Lower lobe of right lung (tissue), 2 donors: ENCODE measurements around the gene DDX41. TPM values are rescaled to one million over a fixed set of nuclear protein-coding genes. Genes with fewer than 3 reads are reported as not detected.

Source experiments
- ATAC-seq, 2 donors: fragments of 200-7000 bp; cut with Tn5 transposase; one replicate each; pipeline ENCODE4 v1.9.1; 2020 to 2022; ENCODE audit warnings: mild to moderate bottlenecking in 2 of 2, moderate library complexity in 2 of 2
- DNase-seq: peaks from one replicate; pipeline ENCODE4 v3.0.0-alpha.2; 2020
- H3K27ac ChIP-seq: fragments of 200-600 bp; one replicate; pipeline ENCODE4 v1.8.0; 2022
- H3K27me3 ChIP-seq: fragments of 200-600 bp; one replicate; pipeline ENCODE4 v1.8.0; 2022; ENCODE audit warnings: low read depth
- H3K36me3 ChIP-seq: fragments of 200-600 bp; one replicate; pipeline ENCODE4 v1.8.0; 2022; ENCODE audit warnings: mild to moderate bottlenecking
- H3K4me1 ChIP-seq: fragments of 200-600 bp; one replicate; pipeline ENCODE4 v1.8.0; 2022
- H3K4me3 ChIP-seq: fragments of 200-600 bp; one replicate; pipeline ENCODE4 v1.8.0; 2022; ENCODE audit warnings: mild to moderate bottlenecking
- H3K9me3 ChIP-seq: fragments of 200-600 bp; one replicate; pipeline ENCODE4 v1.8.0; 2022
- CTCF ChIP-seq: fragments of 200-600 bp; IDR thresholded peaks from one replicate; pipeline ENCODE4 v1.8.0; 2022; ENCODE audit warnings: antibody characterized with exemption, mild to moderate bottlenecking
- intact Hi-C: fragments of 100-400 bp; cut with DNase I; formaldehyde crosslinking; loops from one replicate; pipeline ENCODE4 v1.11.0; 2022
- total RNA-seq: library from RNA; stranded (reverse); fragmentation: NEBNext Ultra II Directional; extraction: Animal tissue kit (Norgen Biotek cat#: 25700); gene quantifications from one replicate; pipeline ENCODE4 v1.2.1, GENCODE V29; 2021
- donor health status: DM: no; HTN: yes; CAD: no; lungs with severe emphysema.

DDX41 gene
- total RNA-seq, 1 donor from 2014 or later, result 69.4 TPM

DNA sequence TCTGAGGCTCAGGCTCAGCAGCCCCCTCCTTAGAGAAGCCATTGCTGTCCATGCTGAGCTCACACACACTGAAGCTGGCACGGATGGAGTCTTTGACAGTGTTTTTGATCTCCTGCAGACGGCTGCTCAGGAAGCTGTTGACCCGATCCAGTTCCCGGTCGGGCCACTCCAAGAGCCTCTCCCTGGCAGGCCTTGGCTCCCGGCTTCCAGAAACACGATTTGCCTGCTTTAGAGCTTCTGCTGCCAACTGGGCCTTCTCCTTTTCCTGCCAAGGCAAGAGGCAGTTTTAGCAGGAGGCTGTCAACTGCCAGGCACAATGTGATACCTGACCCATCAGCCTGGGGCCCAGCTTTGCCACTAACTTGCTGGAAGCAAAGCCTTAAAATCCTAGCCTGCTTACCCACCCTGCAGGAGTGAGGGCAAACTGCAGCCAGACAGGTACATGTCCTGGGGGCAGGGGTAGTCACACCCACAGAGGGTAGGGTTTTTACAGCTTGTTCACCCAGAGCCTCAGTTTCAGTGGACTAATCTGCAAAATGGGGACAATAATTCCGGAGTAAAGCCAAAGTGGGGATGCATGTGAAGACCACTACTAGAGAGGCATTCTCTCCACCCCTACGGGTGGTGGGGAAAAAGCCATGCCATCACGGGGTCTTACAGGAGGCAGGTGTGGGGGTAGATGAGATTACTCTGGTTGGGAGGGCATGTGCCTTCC lies 8.3 kb upstream of the DDX41 start:
- Histone ChIP-seq H3K9me3 (no peaks in the 10 kb centered on the region), H3K4me3 (no peak overlapping the region), H3K27ac (no peak overlapping the region), H3K27me3 (no peaks in the 10 kb centered on the region), H3K36me3 (peaks cover 90% of the 10 kb centered on the region), H3K4me1 (peaks cover under 1% of the 10 kb centered on the region)
- ATAC-seq (no peak), DNase-seq (no peak)
- no peak for TF ChIP-seq CTCF
- intact Hi-C loops, result no loop called here

- ATAC-seq, result no peak
- H3K36me3 ChIP-seq, result peaks cover 90% of the 10 kb centered on the region
- H3K27me3 ChIP-seq, result no peaks in the 10 kb centered on the region
- H3K9me3 ChIP-seq, result no peaks in the 10 kb centered on the region
- no peak overlapping the region for H3K4me3 ChIP-seq
- no peak for TF ChIP-seq CTCF
- intact Hi-C loops, result no loop called here
- H3K27ac ChIP-seq, result no peak overlapping the region
- no peak for DNase-seq
- no peaks in the 10 kb centered on the region for H3K4me1 ChIP-seq
Measured at GRCh38 chr5:177524539-177524900, 7.8 kb upstream of the DDX41 start.

GRCh38 chr5:177523711-177524538 lies 7.2 kb upstream of the DDX41 start:
- Histone ChIP-seq H3K27ac (no peak overlapping the region), H3K36me3 (peaks cover 90% of the 10 kb centered on the region), H3K27me3 (no peaks in the 10 kb centered on the region), H3K9me3 (no peaks in the 10 kb centered on the region), H3K4me3 (no peak overlapping the region), H3K4me1 (no peaks in the 10 kb centered on the region)
- DNase-seq (no peak), ATAC-seq (no peak)
- intact Hi-C loops, result no loop called here
- no peak for TF ChIP-seq CTCF

GRCh38 chr5:177520916-177521513 lies 4.3 kb upstream of the DDX41 start:
- Histone ChIP-seq H3K27me3 (no peaks in the 10 kb centered on the region), H3K36me3 (peaks cover 62% of the 10 kb centered on the region), H3K9me3 (no peaks in the 10 kb centered on the region), H3K27ac (no peak overlapping the region), H3K4me3 (no peak overlapping the region), H3K4me1 (peaks cover 3% of the 10 kb centered on the region)
- no peak for DNase-seq
- no peak for ATAC-seq
- no peak for TF ChIP-seq CTCF
- intact Hi-C loops, result no loop called here

DNA sequence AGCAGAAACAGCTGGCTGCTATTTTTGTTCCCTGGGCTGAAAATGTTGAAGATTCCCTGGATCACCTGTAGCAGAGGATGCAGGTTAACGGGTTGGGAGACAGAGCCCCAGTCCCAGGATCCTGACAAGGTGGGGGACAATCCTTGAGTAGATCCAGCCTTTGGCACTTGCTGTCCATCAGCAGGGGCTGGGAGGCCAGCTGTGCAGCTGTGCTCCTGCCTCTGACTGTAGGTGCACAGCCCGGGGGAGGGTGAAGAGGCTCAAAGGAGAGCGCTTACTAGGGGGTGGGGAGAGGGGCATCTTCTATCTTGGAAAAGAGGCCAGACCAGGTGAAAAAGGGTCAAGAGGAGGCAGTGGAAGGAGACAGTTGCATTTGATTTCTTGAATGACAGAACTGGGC lies 3.5 kb upstream of the DDX41 start:
- ATAC-seq (no peak), DNase-seq (no peak)
- Histone ChIP-seq H3K4me3 (no peak overlapping the region), H3K36me3 (peaks cover 59% of the 10 kb centered on the region), H3K27ac (no peak overlapping the region), H3K9me3 (no peaks in the 10 kb centered on the region), H3K4me1 (peaks cover 10% of the 10 kb centered on the region), H3K27me3 (no peaks in the 10 kb centered on the region)
- intact Hi-C loops, result no loop called here
- TF ChIP-seq CTCF, result no peak
